NCI-H2171 treated with DMSO at 0.1 percent for 48 hours (cell line): ENCODE measurements around the gene CS.

Experiments used
- DNase-seq: peaks from one replicate; lab custom pipeline; 2025; lab: John Stamatoyannopoulos, UW

The CS gene

GRCh38 chr12:56244494-56244893 is 55.6 kb downstream of the CS start:
- no peak for DNase-seq

- no peak for DNase-seq
These were observed 56.4 kb downstream of the CS start for GRCh38 chr12:56243731-56244181.

- no peak for DNase-seq
These were observed 57.1 kb downstream of the CS start for GRCh38 chr12:56242986-56243385.

DNA sequence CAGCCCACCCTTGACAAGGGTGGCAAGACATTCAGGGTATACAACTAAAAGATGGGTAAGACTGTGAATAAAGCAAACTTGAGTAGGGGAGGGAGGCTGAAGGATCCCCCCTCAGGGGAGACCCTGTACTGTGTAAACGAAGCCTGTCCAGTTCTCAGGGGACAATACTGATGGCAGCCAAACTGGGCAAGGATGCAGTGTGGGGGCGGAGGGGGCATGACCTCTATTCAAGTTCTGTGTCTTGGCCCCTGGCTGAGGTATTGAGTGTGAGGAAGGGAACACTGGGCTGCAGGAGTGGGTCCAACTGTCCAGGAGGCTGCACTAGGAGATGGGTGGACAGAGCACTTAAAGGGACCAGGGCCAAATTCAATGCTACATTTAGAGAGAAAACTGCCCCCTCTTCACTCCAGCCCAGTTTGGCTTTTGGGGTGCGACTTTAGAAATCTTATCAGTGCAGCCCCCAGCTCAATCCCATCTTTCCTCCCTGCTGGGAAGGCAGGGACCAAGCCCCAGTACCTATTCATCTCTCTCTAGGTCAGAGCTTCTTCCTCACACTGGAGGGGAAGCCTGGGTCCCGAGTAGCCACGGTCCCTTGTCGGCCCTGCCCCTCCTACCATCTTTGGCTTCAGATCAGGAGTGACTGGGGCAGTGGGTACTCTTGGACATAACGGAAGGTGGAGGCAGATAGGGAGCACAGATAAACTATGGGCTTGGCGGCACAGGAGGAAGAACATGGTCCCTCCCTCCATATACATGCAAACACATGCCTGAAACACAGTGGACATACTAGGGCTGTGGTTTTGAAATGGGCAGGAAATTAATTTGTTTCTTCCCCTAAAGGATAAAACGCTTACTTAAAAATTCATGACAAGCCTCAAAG is 58.5 kb downstream of the CS start:
- DNase-seq, result no peak

DNA sequence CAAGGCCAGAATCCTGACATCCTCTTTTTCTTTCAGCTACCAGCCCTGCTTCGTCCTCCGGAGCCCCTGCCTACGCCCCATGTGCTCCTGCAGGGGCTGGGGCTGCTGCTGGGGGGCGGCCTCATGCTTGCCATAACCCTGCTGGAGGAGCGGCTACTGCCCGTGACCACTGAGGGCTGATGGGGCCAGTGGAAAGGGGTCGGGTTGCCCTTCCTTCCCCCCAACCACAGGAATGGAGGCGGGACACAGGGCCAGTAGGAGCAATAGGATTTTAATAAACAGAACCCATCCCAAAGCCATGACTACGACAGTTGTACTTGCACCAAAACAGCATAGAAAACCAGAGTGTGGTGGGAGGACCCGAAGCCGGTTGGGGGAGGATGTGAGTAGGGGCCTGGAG is 62.6 kb downstream of the CS start:
- DNase-seq, result no peak

GRCh38 chr12:56236985-56237384 is 63.1 kb downstream of the CS start:
- DNase-seq, result no peak

DNA sequence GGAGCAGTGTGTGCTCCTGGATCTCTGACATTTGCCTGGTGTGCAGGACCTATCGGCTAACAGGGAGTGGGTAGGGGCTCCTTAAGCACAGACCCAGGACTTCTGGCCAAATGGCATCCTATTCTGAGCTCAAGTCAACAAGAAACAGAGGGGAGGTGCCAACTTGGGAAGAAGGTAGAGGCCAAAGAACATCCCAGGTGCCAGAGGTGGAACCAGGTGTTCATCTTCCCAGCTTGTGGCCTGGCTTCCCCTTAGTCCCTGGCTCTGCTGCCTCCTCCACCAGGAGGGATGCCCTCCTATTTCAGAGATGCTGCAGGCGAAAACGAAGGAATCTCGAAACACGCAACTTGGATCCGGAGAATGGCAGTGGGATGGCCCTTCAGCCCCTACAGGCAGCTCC is 64.0 kb downstream of the CS start:
- no peak for DNase-seq

DNA sequence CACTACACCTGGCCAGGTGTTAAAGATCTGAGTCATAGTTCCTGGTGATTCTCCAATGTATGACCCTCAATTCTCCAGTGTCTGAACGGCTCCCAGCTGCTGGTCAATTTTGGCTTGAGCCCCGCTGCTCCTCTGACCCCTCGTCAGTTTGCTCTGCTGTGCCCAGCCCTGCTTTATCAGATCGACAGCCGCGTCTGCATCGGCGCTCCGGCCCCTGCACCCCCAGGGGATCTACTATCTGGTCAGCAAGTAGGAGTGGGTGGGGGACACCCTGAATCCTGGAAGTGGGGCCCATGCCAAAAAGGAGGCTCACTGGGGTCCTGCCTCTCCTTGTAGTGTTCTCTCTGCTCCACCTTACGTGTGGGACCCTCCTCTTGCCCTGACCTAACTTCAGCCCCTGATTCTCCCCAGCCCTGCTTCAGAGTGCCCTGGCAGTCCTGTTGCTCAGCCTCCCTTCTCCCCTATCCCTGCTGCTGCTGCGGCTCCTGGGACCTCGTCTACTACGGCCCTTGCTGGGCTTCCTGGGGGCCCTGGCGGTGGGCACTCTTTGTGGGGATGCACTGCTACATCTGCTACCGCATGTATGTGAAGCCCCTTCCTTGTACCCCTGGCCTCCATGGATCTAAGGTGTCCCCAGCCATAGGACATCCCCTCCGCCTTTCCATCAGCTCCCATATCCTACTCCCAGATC is 65.2 kb downstream of the CS start:
- DNase-seq, result no peak

DNA sequence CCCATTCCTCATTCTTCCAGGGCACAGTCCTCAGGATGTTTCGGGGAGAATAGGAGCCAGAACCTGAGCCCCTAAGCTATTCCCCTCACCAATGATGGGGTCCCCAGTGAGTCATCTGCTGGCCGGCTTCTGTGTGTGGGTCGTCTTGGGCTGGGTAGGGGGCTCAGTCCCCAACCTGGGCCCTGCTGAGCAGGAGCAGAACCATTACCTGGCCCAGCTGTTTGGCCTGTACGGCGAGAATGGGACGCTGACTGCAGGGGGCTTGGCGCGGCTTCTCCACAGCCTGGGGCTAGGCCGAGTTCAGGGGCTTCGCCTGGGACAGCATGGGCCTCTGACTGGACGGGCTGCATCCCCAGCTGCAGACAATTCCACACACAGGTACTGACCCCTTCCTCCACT is 68.9 kb downstream of the CS start:
- no peak for DNase-seq

GRCh38 chr12:56230432-56231183 is 69.5 kb downstream of the CS start:
- no peak for DNase-seq

- no peak for DNase-seq
These were observed 70.2 kb downstream of the CS start, which contains the start of gene SLC39A5 for GRCh38 chr12:56229916-56230431. TSS of gene SLC39A5 (plus strand) at chr12:56230051. CDS start at chr12:56231275, 1,224 bp downstream.

DNA sequence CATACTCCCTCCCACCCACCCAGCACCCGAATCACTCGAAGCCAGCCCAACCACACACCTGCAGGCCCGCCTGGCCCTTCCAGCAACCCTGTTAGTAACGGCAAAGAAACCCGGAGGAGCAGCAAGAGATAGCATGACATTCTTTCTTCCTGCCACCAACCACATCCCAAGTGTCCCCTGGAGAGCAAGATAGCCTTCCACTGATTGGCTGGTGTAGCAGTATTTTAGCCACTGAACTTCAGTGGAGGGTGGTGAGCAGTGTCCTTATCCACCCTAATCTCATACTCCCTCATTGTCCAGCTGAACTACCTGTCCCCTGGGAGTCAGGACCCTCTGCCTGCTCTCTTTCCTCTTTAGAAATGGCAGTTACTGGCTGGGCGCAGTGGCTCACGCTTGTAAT is 71.0 kb downstream of the CS start:
- DNase-seq, result no peak

GRCh38 chr12:56224954-56225353 is 75.2 kb downstream of the CS start:
- DNase-seq, result no peak

DNA sequence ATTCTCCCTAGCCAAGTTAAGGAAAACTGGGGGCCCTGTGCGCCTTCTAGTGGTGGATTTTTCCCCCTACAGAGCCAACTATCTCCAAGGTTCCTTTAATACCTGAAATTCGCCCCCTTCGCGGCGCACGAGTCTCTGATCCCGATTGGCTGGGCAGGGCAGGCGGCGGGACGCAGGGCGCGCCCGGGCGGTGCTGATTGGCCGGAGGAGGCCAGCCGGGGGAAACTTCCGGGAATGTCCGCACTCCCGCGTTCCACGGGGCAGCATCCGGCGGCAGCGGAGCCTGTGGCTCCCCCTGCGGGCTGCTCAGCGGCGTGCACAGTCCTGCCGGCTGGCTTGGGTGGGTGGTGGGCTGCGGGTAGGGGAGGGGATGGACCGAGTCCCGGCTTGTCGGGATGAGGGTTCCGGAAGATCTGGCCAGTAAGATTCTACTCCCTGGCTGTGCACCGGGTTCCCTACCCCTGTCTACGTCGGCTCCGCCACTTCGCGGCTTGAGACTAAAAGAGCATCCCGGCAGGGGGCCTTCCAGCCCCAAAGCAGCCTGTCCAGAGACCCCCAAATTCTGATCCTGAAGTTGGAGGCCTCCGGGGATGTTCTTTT is 75.9 kb downstream of the CS start, which contains the start of gene NABP2:
Gene NABP2, plus strand, starts transcription at position 241 of the 600 bp plus-strand sequence. CDS start 515 bp downstream, outside the sequence.
- peak; percentile 96 for DNase-seq

DNA sequence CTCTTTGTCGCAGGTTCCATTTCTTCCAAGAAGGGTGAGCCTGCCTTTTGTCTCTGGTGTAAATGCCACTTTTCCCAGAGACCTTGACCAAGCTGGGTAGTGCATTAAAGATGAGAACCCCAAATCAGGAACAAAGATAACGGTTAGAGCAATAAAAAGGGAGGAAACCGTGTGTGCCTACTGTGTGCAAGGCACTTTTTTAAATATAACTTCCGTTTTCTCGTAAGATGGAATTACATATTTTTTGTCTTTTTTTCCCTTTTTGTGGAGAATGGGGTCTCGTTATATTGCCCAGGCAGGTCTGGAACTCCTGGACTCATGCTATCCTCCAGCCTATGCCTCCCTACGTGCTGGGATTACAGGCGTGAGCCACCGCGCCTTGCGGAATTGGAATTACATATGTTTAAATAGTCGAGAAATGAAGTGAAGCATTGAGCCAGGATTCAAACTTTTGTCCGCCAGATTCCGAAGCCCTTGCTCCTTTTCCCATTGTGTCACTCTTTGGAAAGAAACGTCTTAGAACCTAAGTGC is 76.5 kb downstream of the CS start:
- no peak for DNase-seq

GRCh38 chr12:56222531-56222895 is 77.6 kb downstream of the CS start:
- DNase-seq, result no peak

DNA sequence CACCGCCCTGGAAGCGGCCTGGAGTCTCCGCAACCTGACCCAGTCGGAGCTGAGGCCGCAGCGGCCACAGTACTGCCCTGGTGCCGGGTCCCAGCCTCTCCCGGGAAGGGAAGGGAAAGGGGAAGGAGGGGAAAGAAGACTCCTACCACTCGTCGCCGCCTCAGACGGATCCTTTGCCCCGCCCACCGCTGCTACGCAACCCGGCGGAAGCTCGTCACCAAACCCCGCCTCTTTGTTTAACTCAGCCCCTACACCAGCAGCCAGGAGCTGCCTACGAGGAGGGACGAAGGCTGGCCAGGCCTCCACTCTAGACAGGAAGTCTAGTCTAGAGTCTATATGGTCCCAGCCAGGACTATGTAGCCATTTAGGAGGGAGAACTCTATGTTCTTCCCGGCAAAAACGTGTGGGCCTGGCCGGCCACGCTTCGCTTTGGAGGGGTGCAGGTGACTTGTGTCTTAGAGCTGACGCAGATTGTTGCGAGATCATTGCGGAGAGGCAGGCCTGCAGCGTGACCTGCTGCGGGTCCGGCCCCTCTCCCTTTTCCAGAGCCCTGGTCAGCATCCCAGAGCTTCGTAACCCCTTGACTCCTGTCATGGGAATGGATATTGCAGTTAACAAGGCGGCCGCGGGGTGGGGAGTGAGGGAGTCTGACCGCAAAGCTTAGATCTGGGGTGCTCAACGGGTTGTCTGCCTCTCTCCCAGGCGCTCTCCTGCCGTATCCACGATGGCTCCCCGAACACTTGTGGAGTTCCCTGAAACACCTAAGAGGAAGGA is 78.2 kb downstream of the CS start, which contains the start of gene RNF41:
Gene RNF41, minus strand, starts transcription at position 166 of the 774 bp plus-strand sequence. CDS start 7,875 bp downstream, outside the sequence.
- DNase-seq, result peak; percentile 94
